Osteocyte (in vitro differentiated cells): ENCODE measurements around the gene SF3A2. TPM values are rescaled to one million over a fixed set of nuclear protein-coding genes. Genes with fewer than 3 reads are reported as not detected.

Experiments used
- DNase-seq: peaks from one replicate; pipeline ENCODE4 v3.0.0; 2021; ENCODE audit warnings: mixed read lengths; ENCODE audit not compliant: unreplicated experiment; ENCODE audit errors: extremely low spot score
- H3K27ac Mint-ChIP-seq: one replicate; pipeline ENCODE4 v1.8.0; 2021; ENCODE audit warnings: mild to moderate bottlenecking, mixed read lengths; ENCODE audit not compliant: unreplicated experiment
- H3K27me3 Mint-ChIP-seq: one replicate; pipeline ENCODE4 v1.8.0; 2021; ENCODE audit warnings: mixed read lengths; ENCODE audit not compliant: unreplicated experiment
- H3K36me3 Mint-ChIP-seq: one replicate; pipeline ENCODE4 v1.8.0; 2021; ENCODE audit warnings: mixed read lengths; ENCODE audit not compliant: unreplicated experiment
- H3K4me1 Mint-ChIP-seq: one replicate; pipeline ENCODE4 v1.8.0; 2021; ENCODE audit warnings: mixed read lengths; ENCODE audit not compliant: unreplicated experiment
- H3K4me3 Mint-ChIP-seq: one replicate; pipeline ENCODE4 v1.8.0; 2021; ENCODE audit warnings: mild to moderate bottlenecking, moderate library complexity, mixed read lengths; ENCODE audit not compliant: unreplicated experiment
- H3K9me3 Mint-ChIP-seq: one replicate; pipeline ENCODE4 v1.8.0; 2021; ENCODE audit warnings: mixed read lengths; ENCODE audit not compliant: unreplicated experiment
- CTCF ChIP-seq: fragments of 200-600 bp; sonication (generic); IDR thresholded peaks from 2 replicates; pipeline ENCODE4 v1.5.0; 2021; ENCODE audit warnings: antibody characterized with exemption, mild to moderate bottlenecking, moderate library complexity
- total RNA-seq: library from RNA; stranded (reverse); gene quantifications from 2 replicates; pipeline ENCODE4 v1.2.1, GENCODE V29; 2021

Gene SF3A2
- total RNA-seq, 1 donor from 2014 or later = 102 TPM

GRCh38 chr19:2191456-2192310 is 44.9 kb upstream of the SF3A2 start:
- Mint-ChIP-seq H3K27me3 (no peaks in the 10 kb centered on the region), H3K9me3 (no peaks in the 10 kb centered on the region), H3K4me1 (peaks cover 13% of the 10 kb centered on the region), H3K4me3 (no peak overlapping the region), H3K36me3 (peaks cover 18% of the 10 kb centered on the region), H3K27ac (no peak overlapping the region)
- no peak for DNase-seq
- no peak for TF ChIP-seq CTCF

GRCh38 chr19:2192862-2193261 is 43.8 kb upstream of the SF3A2 start:
- no peaks in the 10 kb centered on the region for H3K27me3 Mint-ChIP-seq
- H3K27ac Mint-ChIP-seq = no peak overlapping the region
- peaks cover 2% of the 10 kb centered on the region for H3K4me1 Mint-ChIP-seq
- TF ChIP-seq CTCF = no peak
- no peaks in the 10 kb centered on the region for H3K9me3 Mint-ChIP-seq
- H3K36me3 Mint-ChIP-seq = peaks cover 18% of the 10 kb centered on the region
- no peak overlapping the region for H3K4me3 Mint-ChIP-seq
- DNase-seq = no peak

GRCh38 chr19:2193807-2194206 is 42.8 kb upstream of the SF3A2 start:
- Mint-ChIP-seq H3K9me3 (no peaks in the 10 kb centered on the region), H3K4me3 (no peak overlapping the region), H3K27me3 (no peaks in the 10 kb centered on the region), H3K4me1 (peaks cover 1% of the 10 kb centered on the region), H3K36me3 (peaks cover 18% of the 10 kb centered on the region), H3K27ac (no peak overlapping the region)
- no peak for DNase-seq
- TF ChIP-seq CTCF = no peak

GRCh38 chr19:2194513-2195078 is 42.0 kb upstream of the SF3A2 start:
- no peaks in the 10 kb centered on the region for H3K9me3 Mint-ChIP-seq
- no peak overlapping the region for H3K27ac Mint-ChIP-seq
- H3K4me3 Mint-ChIP-seq = no peak overlapping the region
- DNase-seq = no peak
- TF ChIP-seq CTCF = no peak
- peaks cover 5% of the 10 kb centered on the region for H3K4me1 Mint-ChIP-seq
- H3K36me3 Mint-ChIP-seq = peaks cover 18% of the 10 kb centered on the region
- no peaks in the 10 kb centered on the region for H3K27me3 Mint-ChIP-seq

GRCh38 chr19:2195361-2195760 is 41.3 kb upstream of the SF3A2 start:
- Mint-ChIP-seq H3K9me3 (no peaks in the 10 kb centered on the region), H3K4me1 (peaks cover 5% of the 10 kb centered on the region), H3K27ac (no peak overlapping the region), H3K27me3 (no peaks in the 10 kb centered on the region), H3K36me3 (peaks cover 18% of the 10 kb centered on the region), H3K4me3 (no peak overlapping the region)
- DNase-seq = no peak
- no peak for TF ChIP-seq CTCF
